GM23248 (cell line): Measurements from ENCODE around the gene FUOM. TPM values are rescaled to one million over a fixed set of nuclear protein-coding genes. Genes with fewer than 3 reads are reported as not detected.

Experiments used
- DNase-seq: peaks from one replicate; pipeline ENCODE4 v3.0.0-alpha.2; 2015
- H2AFZ ChIP-seq: fragments of 200-600 bp; sonication (generic); 2 replicates; pipeline ENCODE4 v1.6.1; 2016; ENCODE audit warnings: antibody characterized with exemption
- H3F3A ChIP-seq: fragments of 200-600 bp; sonication (generic); 2 replicates; pipeline ENCODE4 v1.6.1; 2016; ENCODE audit warnings: mild to moderate bottlenecking, antibody characterized with exemption, mixed run types; ENCODE audit not compliant: insufficient read depth
- H3K27ac ChIP-seq: fragments of 200-600 bp; sonication (generic); 2 replicates; pipeline ENCODE4 v1.5.1; 2016; ENCODE audit warnings: mild to moderate bottlenecking
- H3K27me3 ChIP-seq: fragments of 200-600 bp; sonication (generic); replicated peaks from 2 replicates; pipeline ENCODE4 v1.6.1; 2016; ENCODE audit warnings: mild to moderate bottlenecking; ENCODE audit not compliant: insufficient read depth
- H3K36me3 ChIP-seq: fragments of 200-600 bp; sonication (generic); 2 replicates; pipeline ENCODE4 v1.6.1; 2016; ENCODE audit warnings: low read depth, mild to moderate bottlenecking
- H3K4me1 ChIP-seq: fragments of 200-600 bp; sonication (generic); 2 replicates; pipeline ENCODE4 v1.6.1; 2016; ENCODE audit warnings: mild to moderate bottlenecking; ENCODE audit not compliant: insufficient read depth
- H3K4me2 ChIP-seq: fragments of 200-600 bp; sonication (generic); one replicate; pipeline ENCODE4 v1.6.1; 2016; ENCODE audit warnings: mild to moderate bottlenecking; ENCODE audit not compliant: unreplicated experiment
- H3K4me3 ChIP-seq: fragments of 200-600 bp; sonication (generic); 2 replicates; pipeline ENCODE4 v1.5.1; 2016; ENCODE audit warnings: mild to moderate bottlenecking
- H3K79me2 ChIP-seq: fragments of 200-600 bp; sonication (generic); 2 replicates; pipeline ENCODE4 v1.6.1; 2016; ENCODE audit warnings: mild to moderate bottlenecking; ENCODE audit not compliant: insufficient read depth
- H3K9ac ChIP-seq: fragments of 200-600 bp; sonication (generic); 2 replicates; pipeline ENCODE4 v1.6.1; 2016; ENCODE audit warnings: mild to moderate bottlenecking
- H3K9me2 ChIP-seq: fragments of 200-600 bp; sonication (generic); 2 replicates; pipeline ENCODE4 v1.6.1; 2016; ENCODE audit warnings: mixed run types, mild to moderate bottlenecking, moderate library complexity; ENCODE audit not compliant: insufficient read depth
- H3K9me3 ChIP-seq: fragments of 200-600 bp; sonication (generic); one replicate; pipeline ENCODE4 v1.6.1; 2017; ENCODE audit warnings: low read depth
- H4K20me1 ChIP-seq: fragments of 200-600 bp; sonication (generic); 2 replicates; pipeline ENCODE4 v1.6.0; 2016; ENCODE audit not compliant: insufficient read depth
- EZH2 ChIP-seq: fragments of 200-600 bp; sonication (generic); IDR thresholded peaks from 2 replicates; pipeline ENCODE4 v1.6.1; 2018; ENCODE audit warnings: antibody characterized with exemption, mild to moderate bottlenecking; ENCODE audit not compliant: insufficient read depth, poor library complexity, severe bottlenecking
- EZH2phosphoT487 ChIP-seq: fragments of 200-600 bp; sonication (generic); IDR thresholded peaks from 2 replicates; pipeline ENCODE4 v1.6.1; 2018; ENCODE audit warnings: antibody characterized with exemption, moderate library complexity, mild to moderate bottlenecking, low read depth; ENCODE audit not compliant: insufficient read depth
- WGBS, 2 experiments: methylation state at CpG; one replicate each; pipeline ENCODE4 v1.1.6; 2015 to 2017; ENCODE audit warnings: low lambda C conversion rate in 2 of 2, low coverage in 1 of 2; ENCODE audit errors: missing lambda C conversion rate in 2 of 2; 5-methylcytosine and 5-hydroxymethylcytosine counted together
- in situ Hi-C: fragments of 300-500 bp; cut with MboI; formaldehyde crosslinking; loops from 2 replicates; pipeline ENCODE4 v1.15.0; 2020
- polyA plus RNA-seq: library from polyadenylated mRNA; unstranded; fragments of >200 nt; fragmentation: Nextera tagmentation; extraction: Ambion mirVana; gene quantifications from 2 replicates; pipeline ENCODE4 v1.2.1, GENCODE V29; 2016
- total RNA-seq: library from RNA; depleted of rRNA; stranded (reverse); fragments of >200 nt; shearing (Covaris generic); gene quantifications from 2 replicates; pipeline ENCODE4 v1.2.3, GENCODE V29; 2014

The FUOM gene
- total and polyA plus RNA-seq, 2 experiments from 2014 or later, result 21.5 to 24.5 TPM

GRCh38 chr10:133329491-133330202, 28.2 kb downstream of the FUOM start:
- 0 out of 2 replicates have a peak overlapping the region, but pooled peaks have one; percentile 52 for H3K9ac ChIP-seq
- H3K4me2 ChIP-seq, result peak overlapping the region; percentile 99
- no peak overlapping the region for H3K27ac ChIP-seq
- H3K9me3 ChIP-seq, result no peaks in the 10 kb centered on the region
- H3K79me2 ChIP-seq, result no peaks in the 10 kb centered on the region
- WGBS, 2 experiments, result 8% methylated on average over 36 to 37 of the region's 37 CpGs
- H3K36me3 ChIP-seq, result no peaks in the 10 kb centered on the region
- in situ Hi-C loops, result no loop called here
- no peaks in the 10 kb centered on the region for H4K20me1 ChIP-seq
- H3F3A ChIP-seq, result peaks cover 3% of the 10 kb centered on the region; the same call in 1 of the 2 replicates
- no peak for TF ChIP-seq EZH2phosphoT487
- no peak for TF ChIP-seq EZH2
- H3K27me3 ChIP-seq, result peaks cover 55% of the 10 kb centered on the region
- H2AFZ ChIP-seq, result peak overlapping the region; percentile 87
- H3K4me1 ChIP-seq, result peaks cover 5% of the 10 kb centered on the region; the same call in 1 of the 2 replicates
- DNase-seq, result peak; percentile 92
- no peaks in the 10 kb centered on the region for H3K9me2 ChIP-seq
- H3K4me3 ChIP-seq, result peak overlapping the region; percentile 76

DNA sequence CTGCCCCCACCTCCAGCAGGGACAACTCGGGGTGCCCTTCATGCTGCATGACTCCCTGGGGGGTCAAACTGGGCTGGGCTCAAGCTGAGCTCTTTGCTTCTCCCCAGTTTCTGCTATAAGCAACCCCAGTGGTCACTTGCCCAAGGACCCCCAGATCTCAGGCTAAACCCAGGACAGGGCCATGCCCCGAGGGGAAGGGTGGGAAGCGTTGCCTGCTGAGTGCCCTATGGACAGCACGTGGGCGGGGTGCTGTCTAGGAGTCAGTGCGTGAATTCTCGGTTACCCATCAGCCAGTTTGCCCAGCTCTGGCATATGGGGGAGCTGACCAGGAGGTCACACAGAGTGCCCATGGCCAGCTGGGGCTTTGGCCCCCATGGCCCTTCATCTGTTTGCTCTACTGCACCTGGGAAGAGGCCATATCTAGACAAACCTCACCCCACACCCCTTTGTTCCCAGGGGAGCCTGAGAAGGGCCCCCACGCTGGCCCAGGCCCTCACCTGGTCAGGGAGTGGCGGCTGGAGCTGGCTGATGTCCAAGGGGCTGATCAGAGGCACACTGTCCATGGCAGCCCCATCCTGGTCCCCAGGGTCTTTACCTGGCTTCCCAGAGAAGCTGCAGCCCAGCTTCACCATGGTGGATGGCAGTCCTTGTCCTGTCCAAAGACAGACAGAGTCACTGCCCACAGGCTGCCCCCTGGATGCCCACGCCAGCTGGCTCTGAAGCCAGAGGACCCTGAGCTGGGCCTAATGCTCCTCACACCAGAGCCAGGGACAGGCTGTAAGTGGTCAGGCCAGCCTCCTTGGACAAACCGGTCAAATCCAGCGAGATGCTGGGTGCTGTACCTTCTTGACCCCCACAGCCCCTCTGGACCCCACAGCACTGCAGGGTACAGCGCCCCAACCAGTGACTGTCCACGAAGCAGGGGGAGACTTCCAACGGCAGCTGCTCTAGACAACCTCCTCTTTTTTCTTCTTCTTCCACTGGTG, 29.2 kb downstream of the FUOM start:
- DNase-seq, result no peak
- H3K27ac ChIP-seq, result no peak overlapping the region
- 63 to 69% methylated on average over 15 of the region's 15 CpGs for WGBS, 2 experiments
- H3K4me3 ChIP-seq, result no peak overlapping the region
- H3K4me2 ChIP-seq, result no peak overlapping the region
- no peak overlapping the region for H3K9ac ChIP-seq
- H3F3A ChIP-seq, result peaks cover 3% of the 10 kb centered on the region; the same call in 1 of the 2 replicates
- peaks cover 53% of the 10 kb centered on the region for H3K27me3 ChIP-seq
- no peaks in the 10 kb centered on the region for H3K79me2 ChIP-seq
- no peak overlapping the region for H2AFZ ChIP-seq
- H4K20me1 ChIP-seq, result no peaks in the 10 kb centered on the region
- H3K36me3 ChIP-seq, result no peaks in the 10 kb centered on the region
- TF ChIP-seq EZH2, result no peak
- TF ChIP-seq EZH2phosphoT487, result no peak
- no peaks in the 10 kb centered on the region for H3K9me2 ChIP-seq
- in situ Hi-C loops, result no loop called here
- no peaks in the 10 kb centered on the region for H3K9me3 ChIP-seq
- H3K4me1 ChIP-seq, result peaks cover 5% of the 10 kb centered on the region; the same call in 1 of the 2 replicates

- Histone ChIP-seq H3K9me2 (no peaks in the 10 kb centered on the region), H4K20me1 (no peaks in the 10 kb centered on the region), H3K27ac (no peak overlapping the region), H3K79me2 (no peaks in the 10 kb centered on the region), H3K9ac (no peak overlapping the region), H3K9me3 (no peaks in the 10 kb centered on the region), H3K4me1 (peaks cover 5% of the 10 kb centered on the region; the same call in 1 of the 2 replicates), H3K27me3 (peaks cover 51% of the 10 kb centered on the region), H3K4me2 (no peak overlapping the region), H3K36me3 (no peaks in the 10 kb centered on the region), H3F3A (peaks cover 3% of the 10 kb centered on the region; the same call in 1 of the 2 replicates), H3K4me3 (no peak overlapping the region), H2AFZ (no peak overlapping the region)
- in situ Hi-C loops, result no loop called here
- 40 to 47% methylated on average over 10 to 12 of the region's 12 CpGs for WGBS, 2 experiments
- TF ChIP-seq EZH2phosphoT487 (no peak), EZH2 (no peak)
- no peak for DNase-seq
These were observed 30.0 kb downstream of the FUOM start for GRCh38 chr10:133327651-133328357.
